T-helper 17 cell (primary cell): ENCODE data around the gene IGF1R. TPM values are rescaled to one million over a fixed set of nuclear protein-coding genes. Genes with fewer than 3 reads are reported as not detected.

Experiments
- ATAC-seq: fragments of 150-1000 bp; cut with Tn5 transposase; 2 replicates; pipeline ENCODE4 v1.10.0; 2021; ENCODE audit warnings: mild to moderate bottlenecking, moderate library complexity
- DNase-seq, 3 donors: peaks; one replicate each; pipeline versions ENCODE4 v3.0.0 to v3.0.0-alpha.2; 2020 to 2021
- H3K9me3 ChIP-seq: one replicate; pipeline ENCODE4 v1.7.0; 2013; ENCODE audit warnings: low read length, mild to moderate bottlenecking; ENCODE audit not compliant: control insufficient read depth, poor library complexity, severe bottlenecking
- H3K27ac Mint-ChIP-seq: one replicate; pipeline ENCODE4 v1.8.0; 2022; ENCODE audit warnings: mild to moderate bottlenecking, moderate library complexity, mixed read lengths
- H3K27me3 Mint-ChIP-seq: one replicate; pipeline ENCODE4 v1.8.0; 2022; ENCODE audit warnings: mixed read lengths
- H3K36me3 Mint-ChIP-seq: one replicate; pipeline ENCODE4 v1.8.0; 2022; ENCODE audit warnings: low read depth, mixed read lengths
- H3K4me1 Mint-ChIP-seq: one replicate; pipeline ENCODE4 v1.8.0; 2022; ENCODE audit warnings: mild to moderate bottlenecking, mixed read lengths
- H3K4me3 Mint-ChIP-seq: one replicate; pipeline ENCODE4 v1.8.0; 2022; ENCODE audit warnings: mild to moderate bottlenecking, moderate library complexity, mixed read lengths
- total RNA-seq, 4 donors: library from RNA in 2 of 4; stranded (reverse) in 2 of 4; gene quantifications; one replicate each; pipeline ENCODE4 v1.2.3 and lab custom pipeline; 2022 to 2026

IGF1R gene
- total RNA-seq, 2 donors from 2014 or later = 13.7 to 27.1 TPM

GRCh38 chr15:98952381-98952803, 304.1 kb downstream of the IGF1R start:
- no peaks in the 10 kb centered on the region for H3K27me3 Mint-ChIP-seq
- no peaks in the 10 kb centered on the region for H3K9me3 ChIP-seq
- H3K4me3 Mint-ChIP-seq = peak overlapping the region; percentile 25
- peaks cover 2% of the 10 kb centered on the region for H3K36me3 Mint-ChIP-seq
- ATAC-seq = peak; percentile 48
- no peak for DNase-seq
- peaks cover 2% of the 10 kb centered on the region for H3K4me1 Mint-ChIP-seq
- H3K27ac Mint-ChIP-seq = peak overlapping the region; percentile 63

GRCh38 chr15:98953000-98953787, 304.9 kb downstream of the IGF1R start:
- no peaks in the 10 kb centered on the region for H3K9me3 ChIP-seq
- ATAC-seq (no peak), DNase-seq (no peak)
- Mint-ChIP-seq H3K27ac (peak overlapping the region; percentile 63), H3K4me1 (peaks cover 2% of the 10 kb centered on the region), H3K4me3 (peak overlapping the region; percentile 25), H3K27me3 (no peaks in the 10 kb centered on the region), H3K36me3 (peaks cover 2% of the 10 kb centered on the region)

- DNase-seq (no peak), ATAC-seq (no peak)
- Mint-ChIP-seq H3K36me3 (peaks cover 4% of the 10 kb centered on the region), H3K4me3 (no peak overlapping the region), H3K27me3 (no peaks in the 10 kb centered on the region), H3K27ac (no peak overlapping the region), H3K4me1 (no peaks in the 10 kb centered on the region)
- H3K9me3 ChIP-seq = no peaks in the 10 kb centered on the region
These were observed 305.6 kb downstream of the IGF1R start for GRCh38 chr15:98953968-98954367.

- Mint-ChIP-seq H3K27ac (no peak overlapping the region), H3K4me3 (no peak overlapping the region), H3K4me1 (no peaks in the 10 kb centered on the region), H3K36me3 (peaks cover 4% of the 10 kb centered on the region), H3K27me3 (no peaks in the 10 kb centered on the region)
- no peaks in the 10 kb centered on the region for H3K9me3 ChIP-seq
- ATAC-seq (no peak), DNase-seq (no peak)
These were observed 306.1 kb downstream of the IGF1R start for GRCh38 chr15:98954411-98954810.

- no peaks in the 10 kb centered on the region for H3K4me1 Mint-ChIP-seq
- no peak overlapping the region for H3K27ac Mint-ChIP-seq
- H3K4me3 Mint-ChIP-seq = no peak overlapping the region
- no peak for ATAC-seq
- H3K9me3 ChIP-seq = no peaks in the 10 kb centered on the region
- DNase-seq = no peak
- H3K36me3 Mint-ChIP-seq = peaks cover 4% of the 10 kb centered on the region
- H3K27me3 Mint-ChIP-seq = no peaks in the 10 kb centered on the region
These were observed 307.0 kb downstream of the IGF1R start for GRCh38 chr15:98955331-98955730.

- Mint-ChIP-seq H3K36me3 (peaks cover 4% of the 10 kb centered on the region), H3K4me1 (no peaks in the 10 kb centered on the region), H3K27ac (no peak overlapping the region), H3K27me3 (no peaks in the 10 kb centered on the region), H3K4me3 (no peak overlapping the region)
- H3K9me3 ChIP-seq = no peaks in the 10 kb centered on the region
- DNase-seq (no peak), ATAC-seq (no peak)
These were observed 307.8 kb downstream of the IGF1R start for GRCh38 chr15:98955961-98956723.

GRCh38 chr15:98956796-98957553, 308.6 kb downstream of the IGF1R start:
- DNase-seq = no peak
- Mint-ChIP-seq H3K4me3 (no peak overlapping the region), H3K4me1 (no peaks in the 10 kb centered on the region), H3K27ac (no peak overlapping the region), H3K36me3 (peaks cover 4% of the 10 kb centered on the region), H3K27me3 (no peaks in the 10 kb centered on the region)
- no peaks in the 10 kb centered on the region for H3K9me3 ChIP-seq
- ATAC-seq = no peak

GRCh38 chr15:98957655-98958054, 309.3 kb downstream of the IGF1R start:
- ATAC-seq (no peak), DNase-seq (no peak)
- H3K27me3 Mint-ChIP-seq = no peaks in the 10 kb centered on the region
- peaks cover 4% of the 10 kb centered on the region for H3K36me3 Mint-ChIP-seq
- no peak overlapping the region for H3K4me3 Mint-ChIP-seq
- H3K27ac Mint-ChIP-seq = no peak overlapping the region
- H3K4me1 Mint-ChIP-seq = no peaks in the 10 kb centered on the region
- no peaks in the 10 kb centered on the region for H3K9me3 ChIP-seq

- Mint-ChIP-seq H3K27ac (no peak overlapping the region), H3K4me3 (no peak overlapping the region), H3K36me3 (peaks cover 4% of the 10 kb centered on the region), H3K4me1 (no peaks in the 10 kb centered on the region), H3K27me3 (no peaks in the 10 kb centered on the region)
- no peak for DNase-seq
- H3K9me3 ChIP-seq = no peaks in the 10 kb centered on the region
- no peak for ATAC-seq
These were observed 309.7 kb downstream of the IGF1R start for GRCh38 chr15:98958076-98958475.

- Mint-ChIP-seq H3K4me3 (peak overlapping the region; percentile 55), H3K27ac (no peak overlapping the region), H3K36me3 (peaks cover 4% of the 10 kb centered on the region), H3K27me3 (no peaks in the 10 kb centered on the region), H3K4me1 (no peaks in the 10 kb centered on the region)
- DNase-seq (no peak), ATAC-seq (no peak)
- H3K9me3 ChIP-seq = no peaks in the 10 kb centered on the region
These were observed 310.7 kb downstream of the IGF1R start for GRCh38 chr15:98958918-98959639.

- peaks cover 4% of the 10 kb centered on the region for H3K36me3 Mint-ChIP-seq
- no peak overlapping the region for H3K27ac Mint-ChIP-seq
- H3K4me3 Mint-ChIP-seq = no peak overlapping the region
- no peaks in the 10 kb centered on the region for H3K9me3 ChIP-seq
- ATAC-seq (no peak), DNase-seq (no peak)
- no peaks in the 10 kb centered on the region for H3K4me1 Mint-ChIP-seq
- H3K27me3 Mint-ChIP-seq = no peaks in the 10 kb centered on the region
These were observed 311.3 kb downstream of the IGF1R start for GRCh38 chr15:98959640-98960007.

- no peaks in the 10 kb centered on the region for H3K9me3 ChIP-seq
- Mint-ChIP-seq H3K27ac (no peak overlapping the region), H3K4me1 (no peaks in the 10 kb centered on the region), H3K27me3 (no peaks in the 10 kb centered on the region), H3K36me3 (peaks cover 4% of the 10 kb centered on the region), H3K4me3 (no peak overlapping the region)
- ATAC-seq = no peak
- no peak for DNase-seq
These were observed 312.3 kb downstream of the IGF1R start for GRCh38 chr15:98960555-98961050.
